LoVo (cell line): ENCODE results near the gene SEC22C.
"Not testable (repeated sequence)": the region's sequence is repeated elsewhere in the genome, so short reads cannot be mapped to it uniquely, and the experiment has no call there.

Source experiments
- DNase-seq: peaks from one replicate; pipeline ENCODE4 v3.0.0-alpha.2; 2016; ENCODE audit warnings: low spot score

Gene SEC22C, protein sequence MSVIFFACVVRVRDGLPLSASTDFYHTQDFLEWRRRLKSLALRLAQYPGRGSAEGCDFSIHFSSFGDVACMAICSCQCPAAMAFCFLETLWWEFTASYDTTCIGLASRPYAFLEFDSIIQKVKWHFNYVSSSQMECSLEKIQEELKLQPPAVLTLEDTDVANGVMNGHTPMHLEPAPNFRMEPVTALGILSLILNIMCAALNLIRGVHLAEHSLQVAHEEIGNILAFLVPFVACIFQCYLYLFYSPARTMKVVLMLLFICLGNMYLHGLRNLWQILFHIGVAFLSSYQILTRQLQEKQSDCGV

DNA sequence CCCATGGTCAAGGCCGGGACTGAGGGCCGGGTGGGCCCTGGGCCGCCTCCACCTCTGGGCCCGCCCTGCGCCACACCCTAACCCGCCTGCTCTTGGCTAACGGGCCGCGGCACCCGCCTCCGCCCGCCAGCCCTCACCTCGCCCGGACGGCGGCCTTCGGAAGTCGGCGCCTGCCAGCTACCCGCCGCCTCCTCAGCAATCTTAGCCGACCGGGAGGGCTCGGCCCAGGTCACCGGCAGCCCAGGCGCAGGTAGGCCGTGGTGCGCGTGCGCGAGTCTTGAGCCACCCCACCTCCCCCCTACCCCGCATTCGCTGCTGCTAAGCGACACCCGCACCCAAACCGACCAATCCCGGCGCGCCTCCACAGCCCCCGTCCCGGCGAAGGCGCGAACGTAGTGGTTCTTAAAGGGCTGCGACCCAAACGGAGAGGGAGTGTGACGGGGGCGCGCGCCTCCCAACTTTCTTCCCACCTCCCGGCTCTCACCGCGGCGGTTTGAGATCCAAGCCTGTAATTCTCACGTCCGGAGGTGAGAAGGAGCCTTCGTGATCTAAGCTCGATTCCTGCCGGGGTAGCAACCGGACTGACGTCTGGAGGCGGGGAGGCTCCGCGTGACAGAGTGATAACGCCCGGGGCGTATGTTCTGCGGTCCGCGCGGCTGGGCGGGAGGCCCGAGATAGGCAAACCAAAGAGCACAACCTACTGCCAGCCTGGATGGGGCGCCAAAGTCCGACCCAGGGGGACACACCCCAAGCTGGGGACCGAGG is at the start of gene SEC22C:
Gene SEC22C, minus strand, starts transcription at position 259 of the 765 bp plus-strand sequence. CDS start 12,921 bp downstream, outside the sequence.
- DNase-seq = peak; percentile 94

DNA sequence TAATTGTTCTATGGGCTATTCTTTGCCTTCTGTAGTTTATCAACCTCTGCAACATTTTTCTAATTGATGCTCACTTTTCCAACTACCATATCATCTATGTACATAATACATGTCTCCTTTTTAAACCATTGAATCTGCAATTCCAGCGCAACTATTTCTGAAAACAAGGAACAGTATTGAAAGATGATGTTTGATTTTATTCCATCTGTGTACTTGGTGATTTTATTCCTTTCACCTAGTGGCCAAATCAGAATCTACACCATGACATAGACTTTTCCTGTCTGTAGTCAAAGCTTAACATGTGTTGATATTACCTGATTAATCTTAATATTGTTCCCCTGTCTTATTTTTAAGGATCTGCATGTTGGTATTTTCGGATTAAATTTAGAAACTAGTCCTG is 31.7 kb upstream of the SEC22C start:
- no peak for DNase-seq

GRCh38 chr3:42612928-42613327 is 31.2 kb upstream of the SEC22C start:
- DNase-seq = no peak

- no peak for DNase-seq
These were observed 30.4 kb upstream of the SEC22C start for GRCh38 chr3:42612217-42612616.

GRCh38 chr3:42610976-42611375 is 29.2 kb upstream of the SEC22C start:
- DNase-seq = no peak

DNA sequence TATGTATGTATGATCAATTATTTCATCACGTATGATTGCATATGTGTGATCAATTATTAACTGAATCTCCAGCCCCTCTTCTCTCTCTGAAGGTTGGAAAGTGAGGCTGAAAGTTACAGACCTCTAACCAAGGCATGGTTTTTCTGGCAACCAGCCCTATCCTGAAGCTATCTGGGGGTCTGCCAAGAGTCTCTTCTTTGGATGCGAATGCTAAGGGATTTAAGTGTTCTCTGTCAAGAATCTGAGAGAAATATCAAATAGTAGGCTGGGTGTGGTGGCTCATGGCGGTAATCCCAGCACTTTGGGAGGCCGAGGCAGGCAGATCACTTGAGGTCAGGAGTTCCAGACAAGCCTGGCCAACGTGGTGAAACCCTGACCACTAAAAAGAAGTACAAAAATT is 26.8 kb upstream of the SEC22C start:
- DNase-seq = no peak

DNA sequence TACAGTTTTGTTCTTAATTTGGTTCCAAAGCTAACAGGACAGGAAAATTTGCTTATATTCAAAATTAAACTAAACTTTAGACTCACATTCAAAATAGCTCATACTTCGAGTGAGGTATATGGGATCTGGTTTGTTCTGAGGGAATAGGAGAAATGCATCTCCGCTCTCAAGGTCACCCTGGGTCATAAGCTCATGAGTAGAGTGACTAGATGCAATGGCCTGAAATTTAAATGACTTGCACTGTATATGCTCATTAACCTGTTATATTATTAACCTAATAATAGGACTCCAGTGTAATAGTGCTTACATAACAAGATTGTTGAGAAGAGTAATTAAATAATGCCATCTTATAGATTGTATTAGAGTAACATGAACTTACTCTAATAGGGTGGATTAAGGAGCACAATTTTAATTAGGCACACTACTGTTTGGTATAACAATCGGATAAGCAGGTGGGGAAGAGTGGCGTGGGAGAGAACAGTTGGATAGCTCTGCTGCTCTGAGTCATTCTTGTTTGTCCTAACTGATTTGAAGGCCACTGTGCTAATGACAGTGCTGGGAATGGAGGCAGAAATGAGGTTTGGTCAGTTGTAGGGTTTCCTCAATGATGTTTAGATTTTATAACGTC is 23.9 kb upstream of the SEC22C start:
- DNase-seq = no peak

GRCh38 chr3:42602961-42603360 is 21.2 kb upstream of the SEC22C start:
- DNase-seq = no peak

GRCh38 chr3:42601896-42602581 is 20.3 kb upstream of the SEC22C start:
- no peak for DNase-seq

- DNase-seq = peak; percentile 60
These were observed 19.4 kb upstream of the SEC22C start for GRCh38 chr3:42600958-42601675.

- DNase-seq = peak; percentile 98
These were observed 18.6 kb upstream of the SEC22C start, which contains the start of gene NKTR for GRCh38 chr3:42600111-42600957. NKTR (plus strand) TSS chr3:42600686; CDS start chr3:42601007, 321 bp downstream.

DNA sequence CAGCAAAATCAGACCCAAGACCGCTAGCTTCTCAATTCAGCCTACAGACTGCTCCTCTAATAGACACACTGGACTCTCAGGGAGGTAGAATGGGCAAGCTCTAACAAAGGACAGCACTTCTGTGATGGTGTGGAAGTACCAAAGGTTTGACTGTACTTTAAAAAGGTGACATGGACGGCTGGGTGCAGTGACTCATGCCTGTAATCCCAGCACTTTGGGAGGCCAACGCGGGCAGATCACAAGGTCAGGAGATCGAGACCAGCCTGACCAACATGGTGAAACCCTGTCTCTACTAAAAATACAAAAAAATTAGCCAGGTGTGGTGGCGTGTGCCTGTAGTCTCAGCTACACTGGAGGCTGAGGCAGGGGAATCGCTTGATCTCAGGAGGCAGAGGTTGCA is 15.3 kb upstream of the SEC22C start:
- not testable (repeated sequence) for DNase-seq

- no peak for DNase-seq
These were observed 13.9 kb upstream of the SEC22C start for GRCh38 chr3:42595682-42596081.

GRCh38 chr3:42593635-42594034 is 11.9 kb upstream of the SEC22C start:
- DNase-seq = no peak

- no peak for DNase-seq
These were observed 10.0 kb upstream of the SEC22C start for GRCh38 chr3:42591811-42592210.

DNA sequence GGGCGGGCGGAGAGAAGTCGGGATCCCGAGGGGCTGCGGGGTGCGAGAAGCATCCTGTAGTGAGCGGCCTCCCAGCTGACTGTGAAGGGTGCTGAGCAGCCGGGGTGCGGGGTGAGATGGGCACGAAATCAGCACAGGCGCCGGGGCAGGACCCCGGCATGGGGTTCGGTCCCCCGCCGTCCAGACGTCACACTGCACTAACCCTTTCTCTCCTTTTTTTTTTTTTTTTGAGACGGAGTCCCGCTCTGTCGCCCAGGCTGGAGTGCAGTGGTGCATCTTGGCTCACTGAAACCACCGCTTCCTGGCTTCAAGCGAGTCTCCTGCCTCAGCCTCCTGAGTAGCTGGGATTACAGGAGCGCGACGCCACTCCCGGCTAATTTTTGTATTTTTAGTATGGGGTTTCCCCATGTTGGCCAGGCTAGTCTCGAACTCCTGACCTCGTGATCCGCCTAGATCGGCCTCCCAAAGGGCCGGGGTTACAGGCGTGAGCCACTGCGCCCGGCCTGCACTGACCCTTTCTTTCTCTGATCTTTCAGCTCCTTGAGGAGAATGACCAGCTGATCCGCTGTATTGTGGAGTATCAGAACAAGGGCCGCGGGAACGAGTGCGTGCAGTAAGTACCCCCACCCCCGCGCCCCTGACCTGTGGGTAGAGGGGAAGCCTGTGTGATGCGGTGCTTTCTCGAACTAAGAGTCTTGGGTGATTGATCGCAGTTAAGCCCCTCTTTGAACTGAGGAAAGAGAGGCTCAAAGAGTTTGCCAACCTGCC is 9.4 kb upstream of the SEC22C start:
- no peak for DNase-seq

DNA sequence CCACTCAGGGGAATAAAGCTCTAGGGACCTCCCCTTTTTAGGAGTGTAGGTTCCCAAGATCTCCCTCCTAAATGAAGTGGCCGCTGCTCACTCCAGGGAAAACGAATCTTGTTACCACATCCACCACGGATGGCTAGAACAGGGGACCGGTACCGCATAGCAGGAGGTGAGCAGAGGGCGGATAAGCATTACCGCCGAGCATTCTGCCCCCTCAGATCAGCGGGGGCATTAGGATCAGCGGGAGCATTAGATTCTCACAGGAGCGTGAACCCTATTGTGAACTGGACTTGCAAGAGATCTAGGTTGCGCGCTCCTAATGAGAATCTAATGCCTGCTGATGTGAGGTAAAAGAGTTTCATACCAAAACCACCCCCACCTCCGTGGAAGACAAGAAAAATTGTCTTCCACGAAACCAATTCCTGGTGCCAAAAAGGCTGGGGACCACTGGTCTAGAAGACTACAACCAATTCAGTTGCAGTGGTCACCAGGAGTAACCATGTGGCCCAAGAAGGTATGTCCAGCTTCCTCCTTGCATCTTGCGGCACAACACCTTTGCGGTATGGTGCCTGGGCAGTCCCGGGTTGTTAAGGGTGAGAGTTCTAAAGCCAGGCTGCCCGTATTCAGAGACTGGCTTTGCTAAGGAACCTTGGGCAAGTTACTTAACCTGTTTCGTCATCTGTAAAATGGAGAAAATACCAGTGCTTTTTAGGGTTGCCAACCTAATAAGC is 7.8 kb upstream of the SEC22C start:
- no peak for DNase-seq

- no peak for DNase-seq
These were observed 6.9 kb upstream of the SEC22C start for GRCh38 chr3:42588625-42589024.

- no peak for DNase-seq
These were observed 805 bp upstream of the SEC22C start for GRCh38 chr3:42582474-42583070.
